HL-60 (cell line): ENCODE results near the gene DIAPH3.

Experiments
- DNase-seq, 2 experiments: peaks; one replicate each; pipeline ENCODE4 v3.0.0-alpha.2; 2010 to 2020; ENCODE audit warnings: low read depth in 1 of 2, low spot score in 1 of 2
- H3K27ac ChIP-seq: fragments of 250-450 bp; sonication (Bioruptor Pico); replicated peaks from 2 replicates; pipeline ENCODE4 v1.5.1; 2020; ENCODE audit warnings: mild to moderate bottlenecking, moderate library complexity
- H3K27me3 ChIP-seq: fragments of 250-450 bp; sonication (Bioruptor Pico); 2 replicates; pipeline ENCODE4 v1.5.1; 2021; ENCODE audit warnings: mild to moderate bottlenecking, moderate library complexity; ENCODE audit not compliant: insufficient read depth, poor library complexity, severe bottlenecking
- H3K4me3 ChIP-seq: replicated peaks from 2 replicates; pipeline ENCODE4 v1.5.1; 2011; ENCODE audit warnings: mild to moderate bottlenecking, control low read depth, low read length; ENCODE audit not compliant: insufficient read depth
- CTCF ChIP-seq: IDR thresholded peaks from one replicate; pipeline ENCODE4 v1.5.1; 2011; ENCODE audit warnings: low read length, control low read depth, inconsistent platforms; ENCODE audit not compliant: insufficient read depth
- GABPA ChIP-seq: IDR thresholded peaks from 2 replicates; pipeline ENCODE4 v1.6.1; 2012; ENCODE audit warnings: low read depth
- POLR2AphosphoS5 ChIP-seq: IDR thresholded peaks from 2 replicates; pipeline ENCODE4 v1.6.1; 2012; ENCODE audit warnings: low read depth
- REST ChIP-seq: IDR thresholded peaks from 2 replicates; pipeline ENCODE4 v1.6.1; 2012; ENCODE audit warnings: low read depth; ENCODE audit not compliant: insufficient replicate concordance
- SPI1 ChIP-seq: IDR thresholded peaks from 2 replicates; pipeline ENCODE4 v1.6.1; 2012; ENCODE audit warnings: low read depth, mild to moderate bottlenecking, borderline replicate concordance

The DIAPH3 gene

GRCh38 chr13:60000976-60001375 lies 162.8 kb downstream of the DIAPH3 start:
- DNase-seq, result no peak
- H3K4me3 ChIP-seq, result no peak overlapping the region
- H3K27me3 ChIP-seq, result no peaks in the 10 kb centered on the region
- H3K27ac ChIP-seq, result no peak overlapping the region
- TF ChIP-seq REST, result no peak
- no peak for TF ChIP-seq POLR2AphosphoS5
- TF ChIP-seq GABPA, result no peak
- no peak for TF ChIP-seq SPI1
- TF ChIP-seq CTCF, result no peak

GRCh38 chr13:60000081-60000480 lies 163.6 kb downstream of the DIAPH3 start:
- Histone ChIP-seq H3K4me3 (no peak overlapping the region), H3K27ac (no peak overlapping the region), H3K27me3 (no peaks in the 10 kb centered on the region)
- no peak for TF ChIP-seq CTCF
- no peak for TF ChIP-seq GABPA
- TF ChIP-seq REST, result no peak
- no peak for TF ChIP-seq POLR2AphosphoS5
- TF ChIP-seq SPI1, result no peak
- DNase-seq, result no peak

GRCh38 chr13:59997976-59998375 lies 165.8 kb downstream of the DIAPH3 start:
- Histone ChIP-seq H3K4me3 (no peak overlapping the region), H3K27ac (no peak overlapping the region), H3K27me3 (no peaks in the 10 kb centered on the region)
- no peak for DNase-seq
- no peak for TF ChIP-seq GABPA
- no peak for TF ChIP-seq SPI1
- TF ChIP-seq REST, result no peak
- no peak for TF ChIP-seq CTCF
- TF ChIP-seq POLR2AphosphoS5, result no peak
